Uterus (tissue), 4 donors: ENCODE results near the gene CD33. TPM values are rescaled to one million over a fixed set of nuclear protein-coding genes. Genes with fewer than 3 reads are reported as not detected.
"Not testable (repeated sequence)": the region's sequence is repeated elsewhere in the genome, so short reads cannot be mapped to it uniquely, and the experiment has no call there.

Source experiments
- DNase-seq, 2 donors: peaks; one replicate each; pipeline ENCODE4 v3.0.0-alpha.2; 2019 to 2020
- H3K27ac ChIP-seq, 2 donors: fragments of 200-600 bp; sonication (generic); 1 replicate in 1 of 2; 2 replicates in 1 of 2; pipeline ENCODE4 v1.5.1; 2016 to 2018
- H3K27me3 ChIP-seq, 2 donors: fragments of 200-600 bp; sonication (generic); one replicate each; pipeline ENCODE4 v1.5.1; 2018 to 2019; ENCODE audit warnings: control low read depth in 1 of 2
- H3K36me3 ChIP-seq, 2 donors: fragments of 200-600 bp; sonication (generic); one replicate each; pipeline ENCODE4 v1.5.1; 2019; ENCODE audit warnings: control low read depth in 1 of 2
- H3K4me1 ChIP-seq, 2 donors: fragments of 200-600 bp; sonication (generic); one replicate each; pipeline ENCODE4 v1.5.1; 2018 to 2019; ENCODE audit warnings: control low read depth in 1 of 2
- H3K4me3 ChIP-seq, 2 donors: fragments of 200-600 bp; sonication (generic); 1 replicate in 1 of 2; 2 replicates in 1 of 2; pipeline ENCODE4 v1.5.1; 2018 to 2019; ENCODE audit warnings: mild to moderate bottlenecking in 1 of 2
- H3K9me3 ChIP-seq, 2 donors: fragments of 200-600 bp; sonication (generic); one replicate each; pipeline ENCODE4 v1.5.1; 2019; ENCODE audit warnings: control low read depth in 1 of 2
- POLR2A ChIP-seq, 2 donors: fragments of 450-650 bp; IDR thresholded peaks; one replicate each; pipeline ENCODE4 v1.6.1; 2016; ENCODE audit warnings: antibody characterized with exemption in 2 of 2, mild to moderate bottlenecking in 1 of 2, moderate library complexity in 1 of 2
- intact Hi-C: fragments of 100-400 bp; cut with DNase I; formaldehyde crosslinking; loops from one replicate; pipeline ENCODE4 v1.15.1; 2023; ENCODE audit warnings: low total_unique reads
- total RNA-seq, 4 donors: library from RNA; depleted of rRNA in 3 of 4; stranded (reverse); fragments of >200 nt in 3 of 4; gene quantifications; one replicate each; pipeline versions ENCODE4 v1.1.0 to v1.2.4, GENCODE V29; 2014 to 2023
- TF ChIP-seq, protein P1 (sequence below), 4 experiments: fragments of 200-600 bp in 2 of 4; fragments of 450-650 bp in 2 of 4; sonication (generic) in 2 of 4; IDR thresholded peaks; one replicate each; pipeline ENCODE4 v1.5.1; 2016 to 2019; ENCODE audit warnings: antibody characterized with exemption in 4 of 4, mild to moderate bottlenecking in 2 of 4, moderate library complexity in 1 of 4
- donor health status: DM: yes; HTN: yes; CAD: no.

The CD33 gene
- 1 to 10 TPM in 2 of 4 donors, under 1 TPM in 1, not detected in 1; 0.26 to 3.3 (median 3.0) TPM for total RNA-seq

DNA sequence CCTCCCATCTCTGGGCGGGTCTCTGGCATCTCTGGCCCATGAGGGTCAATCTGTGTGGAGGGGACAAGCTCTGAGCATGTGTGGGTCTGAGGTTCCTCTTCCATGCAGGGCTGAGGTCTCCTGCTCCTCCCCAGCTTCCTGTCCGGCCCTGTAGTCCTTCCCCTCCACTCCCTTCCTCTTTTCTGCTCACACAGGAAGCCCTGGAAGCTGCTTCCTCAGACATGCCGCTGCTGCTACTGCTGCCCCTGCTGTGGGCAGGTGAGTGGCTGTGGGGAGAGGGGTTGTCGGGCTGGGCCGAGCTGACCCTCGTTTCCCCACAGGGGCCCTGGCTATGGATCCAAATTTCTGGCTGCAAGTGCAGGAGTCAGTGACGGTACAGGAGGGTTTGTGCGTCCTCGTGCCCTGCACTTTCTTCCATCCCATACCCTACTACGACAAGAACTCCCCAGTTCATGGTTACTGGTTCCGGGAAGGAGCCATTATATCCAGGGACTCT lies at the start of gene CD33:
CD33 (plus strand) TSS at position 183 of the 496 bp plus-strand sequence; CDS start at position 222, 39 bp downstream.
- DNase-seq, H3K27ac ChIP-seq, intact Hi-C loops, H3K36me3 ChIP-seq, H3K9me3 ChIP-seq, H3K4me3 ChIP-seq, H3K4me1 ChIP-seq, H3K27me3 ChIP-seq: not testable (repeated sequence)

DNA sequence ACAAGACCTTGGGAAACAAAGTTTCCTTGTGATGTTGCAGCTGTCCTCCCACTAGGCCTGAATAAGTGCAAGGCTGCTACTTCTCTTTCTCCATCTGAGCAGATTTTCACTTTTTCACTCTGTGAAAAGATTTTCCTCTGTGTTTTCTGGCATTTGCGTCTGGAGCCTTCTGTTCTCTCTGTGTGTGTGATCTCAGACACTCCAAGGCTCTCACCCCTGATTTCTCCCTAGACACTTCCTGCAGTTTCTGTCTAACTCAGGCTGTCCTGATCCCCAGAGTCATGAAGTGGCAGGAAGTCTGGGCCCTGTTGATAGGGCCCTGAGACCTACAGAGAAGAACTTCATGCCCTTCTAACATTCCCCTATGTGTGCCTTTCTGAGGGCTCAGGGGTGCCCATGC lies 45.6 kb upstream of the CD33 start:
- Histone ChIP-seq H3K36me3 (no peaks in the 10 kb centered on the region), H3K27ac (no peak overlapping the region), H3K27me3 (peaks cover 0 to 4% of the 10 kb centered on the region in 2 donors), H3K4me1 (no peaks in the 10 kb centered on the region), H3K9me3 (no peaks in the 10 kb centered on the region), H3K4me3 (no peak overlapping the region)
- TF ChIP-seq POLR2A (IDR thresholded peaks at IDR 0.05): no peak
- TF ChIP-seq, protein P1, sequence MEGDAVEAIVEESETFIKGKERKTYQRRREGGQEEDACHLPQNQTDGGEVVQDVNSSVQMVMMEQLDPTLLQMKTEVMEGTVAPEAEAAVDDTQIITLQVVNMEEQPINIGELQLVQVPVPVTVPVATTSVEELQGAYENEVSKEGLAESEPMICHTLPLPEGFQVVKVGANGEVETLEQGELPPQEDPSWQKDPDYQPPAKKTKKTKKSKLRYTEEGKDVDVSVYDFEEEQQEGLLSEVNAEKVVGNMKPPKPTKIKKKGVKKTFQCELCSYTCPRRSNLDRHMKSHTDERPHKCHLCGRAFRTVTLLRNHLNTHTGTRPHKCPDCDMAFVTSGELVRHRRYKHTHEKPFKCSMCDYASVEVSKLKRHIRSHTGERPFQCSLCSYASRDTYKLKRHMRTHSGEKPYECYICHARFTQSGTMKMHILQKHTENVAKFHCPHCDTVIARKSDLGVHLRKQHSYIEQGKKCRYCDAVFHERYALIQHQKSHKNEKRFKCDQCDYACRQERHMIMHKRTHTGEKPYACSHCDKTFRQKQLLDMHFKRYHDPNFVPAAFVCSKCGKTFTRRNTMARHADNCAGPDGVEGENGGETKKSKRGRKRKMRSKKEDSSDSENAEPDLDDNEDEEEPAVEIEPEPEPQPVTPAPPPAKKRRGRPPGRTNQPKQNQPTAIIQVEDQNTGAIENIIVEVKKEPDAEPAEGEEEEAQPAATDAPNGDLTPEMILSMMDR (IDR thresholded peaks at IDR 0.05): no peak
- DNase-seq: no peak
- intact Hi-C loops: no loop called here

DNA sequence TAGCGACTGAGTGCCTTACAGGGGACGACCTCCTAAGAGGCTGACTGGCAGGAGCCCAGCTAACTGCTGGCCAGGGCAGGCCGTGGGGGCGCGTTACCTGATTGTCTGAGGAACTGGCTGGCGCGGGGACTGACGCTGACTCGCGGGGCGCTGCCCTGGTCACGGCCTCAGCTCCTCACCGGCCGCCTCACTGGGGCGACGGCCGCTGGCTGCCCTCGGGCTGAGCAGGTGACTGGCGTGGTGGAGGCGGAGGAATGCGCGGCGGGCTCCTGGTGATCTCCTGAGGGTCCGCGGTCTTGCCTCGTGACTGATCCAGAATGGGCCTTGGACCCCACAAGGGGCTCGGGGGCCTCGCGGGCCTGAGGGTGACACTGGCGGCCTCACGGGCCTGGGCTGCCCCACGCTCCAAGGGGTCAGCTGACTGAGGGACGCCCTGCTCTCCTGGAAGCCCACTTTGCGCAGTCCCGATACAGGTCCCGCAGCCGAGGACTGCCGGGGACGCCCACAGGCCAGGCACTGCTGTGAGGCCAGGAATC lies 43.4 kb upstream of the CD33 start:
- Histone ChIP-seq H3K9me3 (no peaks in the 10 kb centered on the region), H3K36me3 (no peaks in the 10 kb centered on the region), H3K4me1 (no peaks in the 10 kb centered on the region), H3K27me3 (peaks cover 0 to 4% of the 10 kb centered on the region in 2 donors), H3K4me3 (no peak overlapping the region), H3K27ac (no peak overlapping the region)
- intact Hi-C loops: no loop called here
- TF ChIP-seq POLR2A (IDR thresholded peaks at IDR 0.05): no peak
- TF ChIP-seq, protein P1 (IDR thresholded peaks at IDR 0.05): no peak
- no peak for DNase-seq

DNA sequence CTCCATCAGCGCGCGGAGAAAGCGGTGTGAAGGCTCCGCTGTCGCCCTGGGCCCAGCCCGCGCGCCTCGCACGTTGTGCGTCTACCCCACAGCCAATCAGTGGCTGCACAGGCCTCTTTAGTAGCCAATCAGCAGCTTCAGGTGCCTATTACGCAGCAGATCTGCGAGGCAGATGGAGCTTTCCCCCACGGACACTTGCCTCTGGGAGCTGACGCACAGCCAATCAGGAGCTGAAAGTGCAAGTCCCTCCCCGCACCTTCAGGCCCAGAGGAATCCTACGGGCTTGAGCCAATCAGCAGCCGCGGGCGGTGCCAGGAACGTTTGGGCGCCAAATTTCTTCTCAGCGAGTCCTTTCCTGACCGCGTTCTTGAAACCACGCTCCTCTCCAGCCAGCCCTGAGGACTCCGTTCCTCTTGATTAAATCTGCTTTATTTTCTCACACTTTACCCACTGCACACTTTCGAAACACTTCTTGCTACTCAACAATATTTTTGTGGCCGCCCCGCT lies 42.9 kb upstream of the CD33 start:
- Histone ChIP-seq H3K36me3 (no peaks in the 10 kb centered on the region), H3K27ac (no peak overlapping the region), H3K27me3 (peaks cover 0 to 4% of the 10 kb centered on the region in 2 donors), H3K4me3 (no peak overlapping the region), H3K4me1 (no peaks in the 10 kb centered on the region), H3K9me3 (no peaks in the 10 kb centered on the region)
- no peak for TF ChIP-seq POLR2A (IDR thresholded peaks at IDR 0.05)
- TF ChIP-seq, protein P1 (IDR thresholded peaks at IDR 0.05): no peak
- intact Hi-C loops: no loop called here
- no peak for DNase-seq

DNA sequence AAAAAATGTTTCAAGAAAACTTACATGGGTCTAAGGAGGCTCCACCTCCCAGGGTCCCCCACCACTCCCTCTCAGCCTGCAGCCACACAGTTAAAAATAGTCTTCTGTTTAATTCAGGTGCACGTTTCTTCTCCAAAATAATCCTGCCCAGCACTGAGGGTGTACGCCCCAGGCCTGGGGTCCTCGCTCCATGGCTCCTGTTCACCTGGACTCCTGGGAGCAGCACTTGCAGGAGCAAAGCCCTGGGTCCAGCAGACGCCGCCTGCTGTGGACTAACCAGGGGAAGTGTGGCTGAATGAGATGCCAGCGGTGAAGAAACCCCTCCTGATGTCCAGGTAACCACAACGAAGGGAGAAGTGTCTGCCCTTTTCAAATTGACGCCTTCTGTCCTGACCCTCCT lies 41.3 kb upstream of the CD33 start:
- Histone ChIP-seq H3K27ac (no peak overlapping the region), H3K9me3 (no peaks in the 10 kb centered on the region), H3K27me3 (peaks cover 0 to 4% of the 10 kb centered on the region in 2 donors), H3K36me3 (no peaks in the 10 kb centered on the region), H3K4me3 (no peak overlapping the region), H3K4me1 (no peaks in the 10 kb centered on the region)
- no peak for TF ChIP-seq POLR2A (IDR thresholded peaks at IDR 0.05)
- TF ChIP-seq, protein P1 (IDR thresholded peaks at IDR 0.05): no peak
- DNase-seq: no peak
- intact Hi-C loops: no loop called here
